GM12891 (cell line): ENCODE data around the gene NUBP2.

ENCODE experiments used
- PAX5 ChIP-seq: IDR thresholded peaks from 2 replicates; pipeline ENCODE4 v1.6.1; 2011; ENCODE audit warnings: low read length, moderate library complexity, mild to moderate bottlenecking; ENCODE audit not compliant: insufficient read depth, severe bottlenecking
- POLR2A ChIP-seq: IDR thresholded peaks from 2 replicates; pipeline ENCODE4 v1.6.1; 2011; ENCODE audit warnings: low read depth, low read length, control low read depth
- POLR2AphosphoS5 ChIP-seq: IDR thresholded peaks from 2 replicates; pipeline ENCODE4 v1.6.1; 2011; ENCODE audit warnings: low read depth, low read length, control low read depth
- POU2F2 ChIP-seq: IDR thresholded peaks from 2 replicates; pipeline ENCODE4 v1.6.1; 2011; ENCODE audit warnings: low read depth, mild to moderate bottlenecking, control low read depth, low read length, moderate library complexity
- SPI1 ChIP-seq: IDR thresholded peaks from 2 replicates; pipeline ENCODE4 v1.6.1; 2011; ENCODE audit warnings: low read depth, low read length, control low read depth
- TAF1 ChIP-seq: IDR thresholded peaks from 2 replicates; pipeline ENCODE4 v1.6.1; 2011; ENCODE audit warnings: low read depth, low read length, control low read depth

DNA sequence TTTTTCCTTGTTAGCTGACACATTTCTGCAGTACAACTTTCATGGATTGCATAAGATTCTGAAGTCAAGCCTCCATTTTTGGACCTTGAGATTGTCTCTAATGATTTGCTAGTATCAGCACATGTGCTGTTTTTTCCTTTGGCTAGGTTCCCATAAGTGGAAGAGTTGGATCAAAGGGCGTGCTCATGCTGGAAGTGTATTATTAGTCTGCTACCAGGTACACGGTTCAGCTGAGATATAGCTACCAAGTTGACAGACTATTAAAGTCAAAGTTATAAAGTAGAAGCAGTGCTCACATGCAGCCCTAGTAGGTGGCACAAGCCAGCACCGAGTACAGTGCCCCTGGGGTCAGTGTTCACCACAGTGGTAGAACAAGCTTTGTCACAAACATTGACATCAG is 47.5 kb downstream of the NUBP2 start:
- TF ChIP-seq POLR2AphosphoS5: no peak
- TF ChIP-seq POLR2A: no peak
- TF ChIP-seq SPI1: no peak
- no peak for TF ChIP-seq TAF1
- no peak for TF ChIP-seq PAX5
- no peak for TF ChIP-seq POU2F2
